ENCODE data around the gene TAF13. TPM values are rescaled to one million over a fixed set of nuclear protein-coding genes. Genes with fewer than 3 reads are reported as not detected.

The TAF13 gene
- total and polyA plus RNA-seq, 2 of the 4 experiments (the other 2 are of a cell fraction), result 13.1 to 42.5 TPM

- no peak for TF ChIP-seq POLR2A (IDR thresholded peaks at IDR 0.05; ENCODE audit: low read depth, low read length)
- no peak for TF ChIP-seq RCOR1 (IDR thresholded peaks at IDR 0.05; ENCODE audit: insufficient replicate concordance, low read length)
- no peak for TF ChIP-seq USF2 (IDR thresholded peaks at IDR 0.05; ENCODE audit: low read depth, low read length)
- no peak for TF ChIP-seq CTCF (conservative IDR thresholded peaks at IDR 0.05; ENCODE audit: low read depth, low read length)
- TF ChIP-seq NFE2L2 (IDR thresholded peaks at IDR 0.05; ENCODE audit: low read depth, low read length), result no peak
- TF ChIP-seq RAD21 (IDR thresholded peaks at IDR 0.05; ENCODE audit: low read length), result no peak
- TF ChIP-seq MAFK (IDR thresholded peaks at IDR 0.05; ENCODE audit: low read depth, low read length), result no peak
- Histone ChIP-seq H3K27me3 (ENCODE audit: control insufficient read depth, insufficient read depth, low read length) (no peaks in the 10 kb centered on the region), H3K9me1 (ENCODE audit: insufficient read depth, low read length) (peaks cover 4% of the 10 kb centered on the region), H3K27ac (ENCODE audit: insufficient read depth, low read length) (peak overlapping the region; percentile 66), H3K4ac (ENCODE audit: low read depth, low read length) (peak overlapping the region; percentile 62; the same call in 1 of the 2 replicates), H3K14ac (replicated peaks; ENCODE audit: low read depth, low read length) (peak overlapping the region; percentile 2; the same call in 1 of the 2 replicates), H4K91ac (ENCODE audit: insufficient read depth, low read depth, low read length) (peak overlapping the region; percentile 73), H3K79me1 (ENCODE audit: low read depth in 1 of 2, low read length in 2 of 2) (peaks cover 22 to 49% of the 10 kb centered on the region in 2 experiments), H4K20me1 (ENCODE audit: insufficient read depth, low read length) (no peaks in the 10 kb centered on the region), H3K9ac (ENCODE audit: low read depth, low read length) (peak overlapping the region; percentile 8; the same call in 1 of the 2 replicates), H3K9me3 (ENCODE audit: control insufficient read depth, insufficient read depth, low read length) (no peaks in the 10 kb centered on the region), H3K4me3 (ENCODE audit: insufficient read depth, low read depth, low read length) (no peak overlapping the region), H3K56ac (ENCODE audit: extremely low read depth, insufficient read depth, low read length) (peak overlapping the region; percentile 82), H3K4me2 (ENCODE audit: low read depth, low read length) (peak overlapping the region; percentile 69; the same call in 1 of the 2 replicates), H2AK5ac (ENCODE audit: low read depth, low read length) (peak overlapping the region; percentile 54; the same call in 1 of the 2 replicates), H3K36me3 (ENCODE audit: control insufficient read depth, insufficient read depth, low read length) (peaks cover 3% of the 10 kb centered on the region; the same call in 1 of the 2 replicates), H3K18ac (ENCODE audit: low read depth, low read length) (peak overlapping the region; percentile 10; the same call in 1 of the 2 replicates), H2BK20ac (ENCODE audit: low read depth, low read length) (peak overlapping the region; percentile 53), H2AFZ (replicated peaks; ENCODE audit: low read length, poor library complexity) (no peak overlapping the region), H3K4me1 (ENCODE audit: control insufficient read depth, insufficient read depth, low read length) (peaks cover 8% of the 10 kb centered on the region; the same call in 1 of the 2 replicates), H2BK5ac (ENCODE audit: low read depth, low read length, poor library complexity, severe bottlenecking) (peak overlapping the region; percentile 49), H4K5ac (ENCODE audit: low read depth, low read length) (peak overlapping the region; percentile 45; the same call in 1 of the 2 replicates), H2BK120ac (ENCODE audit: low read depth, low read length) (peak overlapping the region; percentile 78), H2BK15ac (ENCODE audit: low read depth, low read length) (peak overlapping the region; percentile 71; the same call in 1 of the 3 replicates), H3K23ac (ENCODE audit: low read depth, low read length) (peak overlapping the region; percentile 32), H4K8ac (ENCODE audit: low read depth in 2 of 2, low read length in 2 of 2) (peak overlapping the region; percentile 42 to 83), H2AK9ac (replicated peaks; ENCODE audit: low read depth, low read length, poor library complexity) (no peak overlapping the region)
- BruUV-seq (replicated peaks), result no TSS peak
- no CpG with 5 or more reads among the region's 1 CpG for WGBS, 2 experiments (ENCODE audit: extremely low coverage in 2 of 2, insufficient read length in 1 of 2)
- DNase-seq (no peak), ATAC-seq (ENCODE audit: low read depth) (no peak)
- intact Hi-C loops (cut with micrococcal nuclease) (no loop called here), in situ Hi-C loops (cut with MboI; ENCODE audit: low sequenced_read_pairs) (no loop called here), dilution Hi-C loops (cut with HindIII; ENCODE audit: low sequenced_read_pairs, unreplicated experiment) (no loop called here)
- POLR2A ChIA-PET (ENCODE audit: unreplicated experiment), result interaction anchor here (0.7 kb wide), 1 partner anchor 27 kb away, joined by 3 read pairs; no protein-coding TSS in a partner anchor
- CTCF ChIA-PET, result no interaction called here
Measured at GRCh38 chr1:109094871-109095270, 19.1 kb upstream of the TAF13 start.

Data from IMR-90 (cell line).